GM19438 (cell line): ENCODE measurements around the gene PDGFA.

ENCODE experiments used
- ATAC-seq: cut with Tn5 transposase; IDR thresholded peaks from one replicate; pipeline ENCODE4 v1.9.1; 2021; ENCODE audit warnings: low read depth; ENCODE audit not compliant: unreplicated experiment

The PDGFA gene

DNA sequence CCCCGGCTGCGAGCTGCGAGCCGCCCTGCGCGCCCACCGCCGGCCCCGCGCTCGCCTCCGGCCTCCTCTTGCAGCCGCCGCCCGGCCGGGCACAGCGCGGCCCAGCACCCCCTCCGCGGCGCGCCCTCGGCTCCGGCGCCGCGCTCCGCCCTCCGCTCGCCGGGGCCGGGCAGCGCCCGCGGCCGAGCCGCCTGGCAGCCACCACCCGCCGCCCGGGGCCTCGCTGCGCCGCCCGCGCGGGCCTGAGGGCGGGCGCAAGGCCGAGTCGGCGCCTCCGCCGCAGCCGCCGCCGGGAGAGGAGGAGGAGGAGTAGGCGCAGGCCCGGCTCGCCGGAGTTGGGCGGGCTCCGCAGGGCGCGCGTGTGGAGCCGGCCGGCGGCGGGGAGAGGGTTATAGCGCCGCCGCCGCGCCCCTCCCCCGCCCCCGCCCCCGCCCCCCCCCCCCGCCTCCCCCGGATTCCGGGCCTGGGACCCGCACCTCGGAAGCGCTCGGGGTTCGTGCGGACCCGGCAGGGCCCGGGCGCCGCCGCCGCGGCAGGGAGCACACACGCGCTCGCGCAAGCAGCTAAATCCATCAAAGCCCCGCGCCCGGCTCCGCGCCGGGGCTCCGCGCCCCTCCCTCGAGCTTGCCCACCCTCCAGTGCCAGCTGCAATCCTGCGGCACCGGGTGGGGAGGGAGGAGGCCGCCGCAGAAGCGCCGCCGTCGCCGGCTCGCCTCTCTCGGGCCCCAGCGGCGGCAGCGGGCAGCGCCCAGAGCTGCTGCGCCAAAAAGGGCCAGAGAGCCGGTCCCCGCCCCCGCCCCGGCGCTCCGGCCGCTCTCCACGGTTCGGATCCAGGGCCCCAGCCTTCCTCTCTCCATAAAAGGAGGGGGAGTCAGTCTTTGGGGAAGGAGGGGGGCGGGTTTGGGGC, at the start of gene PDGFA:
Gene PDGFA (minus strand): TSS at position 363 of the 907 bp plus-strand sequence. CDS start 845 bp downstream, outside the sequence.
- no peak for ATAC-seq

GRCh38 chr7:568031-568951, 48.6 kb upstream of the PDGFA start:
- no peak for ATAC-seq

DNA sequence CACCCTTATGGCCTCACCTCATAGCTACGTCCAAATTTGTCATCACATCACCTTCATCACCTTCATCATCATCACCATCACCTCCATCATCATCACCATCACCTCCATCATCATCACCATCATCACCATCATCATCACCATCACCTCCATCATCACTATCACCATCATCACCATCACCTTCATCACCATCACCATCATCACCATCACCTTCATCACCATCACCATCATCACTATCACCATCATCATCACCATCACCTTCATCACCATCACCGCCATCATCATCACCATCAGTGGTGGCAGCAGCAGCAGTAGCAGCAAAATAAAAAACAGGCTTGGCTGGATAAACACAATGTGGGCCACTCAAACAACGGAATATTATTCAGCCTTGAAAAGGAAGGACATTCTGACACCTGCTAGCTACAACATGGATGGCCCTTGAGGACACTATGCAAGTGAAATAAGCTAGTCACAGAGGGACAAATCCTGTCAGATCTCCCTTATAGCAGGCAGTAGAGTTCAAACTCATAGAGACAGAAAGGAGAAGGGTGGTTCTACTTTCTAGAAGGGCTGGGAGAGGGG, 47.7 kb upstream of the PDGFA start:
- ATAC-seq = no peak

DNA sequence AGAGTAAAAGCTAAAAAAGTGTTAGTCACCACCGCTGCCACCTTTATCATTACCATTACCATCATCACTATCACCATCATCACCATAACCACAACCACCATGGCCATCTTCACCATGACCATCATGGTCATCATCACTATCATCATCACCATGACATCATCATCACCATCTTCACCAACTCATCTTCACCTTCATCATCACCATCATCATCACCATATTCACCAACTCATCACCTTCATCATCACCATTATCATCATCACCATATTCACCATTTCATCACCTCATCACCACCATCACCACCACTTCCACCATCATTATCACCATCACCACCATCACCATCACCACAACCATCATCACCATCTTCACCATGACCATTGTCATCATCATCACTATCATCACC, 46.5 kb upstream of the PDGFA start:
- no peak for ATAC-seq

DNA sequence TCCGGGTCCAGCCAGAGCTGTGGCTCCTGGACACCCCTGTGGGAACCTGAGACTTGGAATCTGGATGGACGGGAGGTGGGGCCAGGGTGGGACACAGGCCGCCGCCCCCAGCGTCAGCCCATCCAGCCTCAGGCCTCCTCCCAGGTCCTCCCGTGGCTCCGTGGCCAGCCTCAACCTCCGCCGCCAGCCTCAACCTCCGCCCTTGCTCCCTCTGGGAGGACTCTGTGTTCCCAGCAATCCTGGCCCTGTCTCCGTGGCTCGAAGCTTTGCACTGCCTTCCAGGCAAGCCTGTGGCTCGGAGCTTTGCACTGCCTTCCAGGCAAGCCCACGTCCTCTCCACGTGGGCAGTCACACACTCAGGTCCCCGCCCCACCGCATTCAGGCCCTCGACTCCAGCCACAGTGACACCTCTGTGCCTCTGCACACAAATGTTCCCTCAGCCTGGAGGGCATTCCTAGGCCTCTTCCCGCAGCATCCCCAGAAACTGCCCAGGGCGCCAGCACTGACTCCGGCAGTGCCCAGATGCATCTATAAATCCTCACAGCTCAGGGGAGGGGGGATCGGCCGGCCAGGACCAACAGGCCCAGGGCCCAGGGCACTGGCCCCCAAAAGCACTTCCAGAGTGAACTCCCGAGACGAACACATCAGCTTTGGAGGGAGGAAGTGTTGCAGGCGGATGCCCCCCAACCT, 44.7 kb upstream of the PDGFA start:
- no peak for ATAC-seq

DNA sequence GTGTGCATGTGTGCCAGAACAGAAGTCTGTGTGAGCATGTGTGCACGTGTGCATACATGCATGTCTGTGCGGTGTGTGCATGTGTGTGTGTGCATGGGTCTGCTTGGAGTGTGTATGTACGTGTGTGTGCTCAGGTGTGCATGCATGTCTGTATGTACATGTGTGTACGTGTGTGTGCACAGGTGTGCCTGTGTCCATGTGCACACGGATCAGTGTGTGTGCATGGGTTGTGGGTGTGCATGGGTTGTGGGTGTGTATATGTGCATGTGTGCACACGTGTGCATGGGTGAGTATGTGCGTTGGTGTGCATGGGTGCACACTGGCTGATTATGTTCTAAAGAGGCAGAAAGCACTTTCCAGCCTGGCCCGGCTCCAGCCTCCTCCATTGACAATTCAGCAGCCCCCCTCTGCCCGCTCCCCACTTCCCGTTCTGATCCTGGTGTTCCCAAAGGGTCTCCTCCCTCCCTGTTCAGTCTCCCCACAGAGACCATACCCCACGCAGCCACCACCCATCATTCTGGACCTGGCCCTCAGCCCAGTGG, 44.1 kb upstream of the PDGFA start:
- ATAC-seq = no peak

DNA sequence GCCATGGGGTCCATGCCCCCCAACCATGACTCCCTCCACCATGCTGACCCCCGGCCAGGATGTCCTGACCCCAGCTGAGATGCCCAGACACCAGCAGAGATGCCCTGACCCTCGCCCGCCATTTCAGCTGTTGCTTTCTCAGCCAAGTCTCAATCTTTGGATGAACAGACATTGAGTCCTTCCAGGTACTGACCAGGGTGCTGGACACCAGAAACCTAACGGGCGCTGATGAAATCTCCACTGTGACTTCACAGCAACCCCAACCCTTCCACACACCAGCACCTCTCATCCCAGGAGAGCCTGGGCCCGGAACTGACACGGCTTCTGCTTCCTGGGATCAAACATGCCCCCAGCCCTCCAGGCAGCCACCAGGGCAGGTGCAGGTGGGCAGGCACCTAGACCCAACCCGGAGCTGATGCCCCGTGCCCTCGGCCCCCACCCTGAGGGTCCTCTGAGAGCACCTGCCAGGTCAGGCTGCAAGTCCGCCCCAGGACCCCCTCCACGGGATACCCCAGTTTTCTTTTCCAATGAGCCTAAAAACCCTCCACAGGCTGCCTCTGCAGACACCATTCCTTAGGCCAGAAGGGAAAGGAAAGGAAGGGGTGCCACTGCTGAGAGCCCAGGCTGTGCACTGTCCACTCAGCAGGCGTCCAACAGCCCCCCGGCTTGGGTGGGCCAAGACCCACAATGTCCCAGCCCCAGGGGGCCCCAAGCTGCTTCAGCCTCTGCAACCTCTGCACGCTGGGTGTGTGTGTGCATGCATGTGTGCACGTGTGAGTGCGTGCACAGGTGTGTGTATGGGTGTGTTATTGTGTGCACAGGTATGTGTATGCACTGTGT, 43.4 kb upstream of the PDGFA start:
- no peak for ATAC-seq

- ATAC-seq = no peak
These were observed 42.7 kb upstream of the PDGFA start for GRCh38 chr7:562374-562675.

DNA sequence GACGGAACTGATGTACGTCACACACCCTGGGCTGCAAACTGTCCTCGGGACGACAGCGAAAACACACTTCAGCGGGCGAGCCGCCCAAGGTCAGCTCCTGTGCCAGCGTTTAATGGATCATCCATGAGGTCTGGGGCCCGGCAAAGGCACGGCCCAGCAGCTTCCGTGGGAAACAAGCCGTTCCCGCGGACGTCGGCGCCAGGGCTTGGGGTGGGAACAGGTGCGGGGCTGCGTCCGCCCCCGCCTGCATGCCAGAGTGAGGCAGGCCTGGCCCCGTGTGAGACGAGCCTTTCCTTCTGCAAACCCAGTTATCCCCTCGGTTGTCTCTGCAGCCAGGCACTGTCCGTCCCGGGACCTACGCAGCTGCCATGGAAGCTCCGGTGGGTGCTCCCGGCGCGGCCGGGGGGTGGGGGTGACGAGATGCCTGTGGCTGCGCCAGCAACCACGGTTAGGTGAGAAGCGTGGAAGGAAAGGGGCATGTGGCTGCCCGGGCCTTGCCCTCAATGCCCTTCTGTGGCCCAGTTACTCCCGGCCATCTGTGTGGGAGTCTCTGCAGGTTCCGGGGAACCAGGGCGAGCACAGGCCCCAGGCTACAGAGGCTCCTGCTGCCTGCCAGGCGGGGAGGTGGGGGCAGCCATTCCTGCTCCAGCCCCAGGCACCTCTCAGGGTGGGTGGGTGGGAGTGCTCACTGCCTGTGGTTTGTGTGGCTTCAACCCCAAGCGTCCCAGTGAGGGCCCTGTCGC, 42.2 kb upstream of the PDGFA start:
- no peak for ATAC-seq

DNA sequence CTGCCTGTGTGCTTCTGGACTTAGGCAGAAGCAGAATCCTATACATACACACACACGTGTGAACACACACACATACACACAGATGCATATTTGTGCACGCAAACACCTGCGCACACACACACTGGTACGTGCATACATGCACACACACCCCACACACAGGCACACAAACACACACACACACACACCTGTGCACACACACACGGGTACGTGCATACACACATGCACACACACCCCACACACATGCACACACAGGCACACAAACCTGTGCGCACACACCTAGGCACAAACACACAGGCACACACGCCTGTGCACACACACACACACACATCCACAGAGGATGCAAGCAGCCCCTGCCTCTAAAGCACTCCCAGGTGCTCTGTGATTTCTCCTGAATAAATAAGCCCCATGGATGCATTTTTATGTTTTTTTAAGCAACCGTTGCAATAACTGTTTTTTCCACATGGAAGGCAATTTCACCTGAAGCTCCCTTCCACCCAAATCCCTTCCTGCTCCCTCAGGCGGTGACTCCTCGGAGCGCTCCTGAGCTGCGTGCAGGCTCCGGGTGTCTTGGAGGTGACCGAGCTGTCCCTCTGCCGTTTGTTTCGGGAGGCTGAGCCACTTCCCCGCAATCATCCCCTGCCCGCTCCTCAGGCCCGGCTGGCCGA, 41.5 kb upstream of the PDGFA start:
- ATAC-seq = no peak

DNA sequence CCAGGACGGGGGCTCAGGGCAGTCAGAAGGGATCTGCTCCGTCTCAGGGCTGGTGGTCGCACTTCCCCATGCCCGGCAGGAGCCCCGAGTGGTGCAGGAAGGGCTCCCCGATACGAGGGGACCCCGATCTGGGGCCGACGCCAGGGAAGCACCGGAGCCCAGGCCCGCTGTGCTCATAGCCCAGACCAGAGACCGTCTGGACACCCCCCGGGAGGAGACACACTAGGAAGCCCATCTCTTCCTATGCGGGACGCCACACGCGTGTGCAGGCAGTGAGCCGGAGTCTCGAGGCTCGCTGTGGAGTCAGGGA, 39.7 kb upstream of the PDGFA start:
- no peak for ATAC-seq

- ATAC-seq = no peak
These were observed 37.9 kb upstream of the PDGFA start for GRCh38 chr7:557558-557881.

- ATAC-seq = no peak
These were observed 37.4 kb upstream of the PDGFA start for GRCh38 chr7:556837-557557.

- no peak for ATAC-seq
These were observed 36.7 kb upstream of the PDGFA start for GRCh38 chr7:556291-556826.

GRCh38 chr7:555551-556160, 36.0 kb upstream of the PDGFA start:
- no peak for ATAC-seq

GRCh38 chr7:553636-554111, 34.0 kb upstream of the PDGFA start:
- ATAC-seq = no peak
